Vagina (tissue), 2 donors: ENCODE measurements around the gene NOTCH2NLA.
"Not testable (repeated sequence)": the region's sequence is repeated elsewhere in the genome, so short reads cannot be mapped to it uniquely, and the experiment has no call there.

Experiments
- CTCF ChIP-seq, 3 experiments: fragments of 450-650 bp in 2 of 3; fragments of 200-600 bp in 1 of 3; sonication (generic) in 1 of 3; IDR thresholded peaks; one replicate each; pipeline ENCODE4 v1.5.1; 2017 to 2019; ENCODE audit warnings: antibody characterized with exemption in 3 of 3, mild to moderate bottlenecking in 2 of 3, moderate library complexity in 2 of 3
- POLR2A ChIP-seq, 2 donors: fragments of 450-650 bp; IDR thresholded peaks; one replicate each; pipeline ENCODE4 v1.6.1; 2017; ENCODE audit warnings: antibody characterized with exemption in 2 of 2, mild to moderate bottlenecking in 2 of 2, moderate library complexity in 2 of 2
- POLR2AphosphoS5 ChIP-seq, 2 donors: sonication (generic); formaldehyde crosslinking; IDR thresholded peaks; one replicate each; pipeline ENCODE4 v1.9.0; 2017; ENCODE audit warnings: antibody characterized with exemption in 2 of 2, mild to moderate bottlenecking in 2 of 2, low read depth in 1 of 2; ENCODE audit not compliant: insufficient read depth in 1 of 2

- not testable (repeated sequence) for TF ChIP-seq CTCF (IDR thresholded peaks at IDR 0.05); POLR2A (IDR thresholded peaks at IDR 0.05); POLR2AphosphoS5 (IDR thresholded peaks at IDR 0.05; ENCODE audit: insufficient read depth in 1 of 2, low read depth in 1 of 2)
Observed at GRCh38 chr1:146260006-146260730, 31.3 kb upstream of the NOTCH2NLA start.
